Stimulated activated CD4-positive, alpha-beta T cell treated with anti-CD3 and anti-CD28 coated beads, TNF-alpha, amount 100 ng/mL, for 4 hours (primary cell): ENCODE data around the gene PRR27.

Experiments used
- DNase-seq, 3 experiments: peaks; one replicate each; pipeline ENCODE4 v3.0.0-alpha.2; 2020; ENCODE audit warnings: low read depth in 3 of 3

The PRR27 gene

GRCh38 chr4:70153937-70154336, at the start of gene PRR27:
Gene PRR27 (plus strand): TSS chr4:70154237. CDS start chr4:70154376, 139 bp downstream.
- no peak for DNase-seq

DNA sequence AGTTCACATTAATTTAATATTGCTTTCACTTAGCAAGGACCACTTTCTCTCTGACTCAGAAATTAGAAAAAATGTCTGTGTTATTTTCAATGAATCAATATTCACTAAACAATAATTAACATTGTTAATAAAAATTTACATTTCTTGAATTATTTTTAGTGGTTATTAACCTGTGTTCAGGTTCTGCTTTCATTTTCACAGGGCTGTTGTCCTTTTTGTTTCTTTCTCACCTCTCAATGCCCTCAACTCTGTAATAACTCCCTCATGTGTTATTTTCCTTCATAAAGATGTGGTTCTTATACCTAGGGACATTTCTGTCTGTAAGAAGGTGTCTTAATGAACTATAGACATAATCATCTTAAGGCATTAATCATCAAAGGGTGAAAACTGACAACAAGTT, 43.1 kb upstream of the PRR27 start:
- DNase-seq: no peak

- no peak for DNase-seq
These were observed 40.4 kb upstream of the PRR27 start for GRCh38 chr4:70113656-70114055.

DNA sequence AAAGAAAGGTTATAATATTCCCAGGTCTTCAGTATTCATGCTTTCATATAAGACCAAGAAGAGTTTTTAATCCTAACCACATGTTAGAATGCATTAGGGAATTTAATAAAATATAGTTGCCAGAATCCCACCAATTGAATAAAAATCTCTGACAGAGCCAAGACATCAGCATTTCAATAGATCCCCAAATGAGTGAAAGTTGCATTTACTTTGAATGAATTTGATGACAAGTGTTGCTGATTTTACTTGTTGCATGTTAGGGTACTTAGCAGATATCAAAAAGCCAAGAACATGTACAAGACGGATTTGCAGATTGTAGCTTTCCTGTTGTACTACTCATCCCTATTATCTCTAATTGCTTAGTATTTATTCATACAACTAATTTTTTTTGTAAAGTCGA, 39.9 kb upstream of the PRR27 start:
- DNase-seq: no peak

DNA sequence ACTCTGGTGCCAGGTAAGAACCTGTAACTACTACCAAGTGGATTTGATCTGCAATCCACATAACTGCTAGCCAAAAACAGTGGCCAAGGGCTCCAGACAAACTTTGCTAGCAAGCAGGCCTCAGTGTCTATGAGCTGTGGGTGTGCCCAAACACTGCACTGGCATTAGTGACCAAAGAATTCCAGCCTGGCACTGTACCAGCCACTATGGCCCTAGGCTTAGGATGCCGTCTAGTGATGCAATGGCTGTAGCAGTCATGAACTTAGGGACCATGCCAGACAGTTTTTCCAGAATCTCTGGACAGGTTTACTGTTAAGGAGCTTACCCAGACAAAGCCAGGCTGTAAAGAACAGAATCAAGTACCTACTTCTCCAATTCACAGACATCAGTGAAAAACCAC, 33.7 kb upstream of the PRR27 start:
- DNase-seq: no peak

GRCh38 chr4:70133473-70133872, 20.6 kb upstream of the PRR27 start:
- no peak for DNase-seq

GRCh38 chr4:70138751-70139150, 15.3 kb upstream of the PRR27 start:
- DNase-seq: no peak

DNA sequence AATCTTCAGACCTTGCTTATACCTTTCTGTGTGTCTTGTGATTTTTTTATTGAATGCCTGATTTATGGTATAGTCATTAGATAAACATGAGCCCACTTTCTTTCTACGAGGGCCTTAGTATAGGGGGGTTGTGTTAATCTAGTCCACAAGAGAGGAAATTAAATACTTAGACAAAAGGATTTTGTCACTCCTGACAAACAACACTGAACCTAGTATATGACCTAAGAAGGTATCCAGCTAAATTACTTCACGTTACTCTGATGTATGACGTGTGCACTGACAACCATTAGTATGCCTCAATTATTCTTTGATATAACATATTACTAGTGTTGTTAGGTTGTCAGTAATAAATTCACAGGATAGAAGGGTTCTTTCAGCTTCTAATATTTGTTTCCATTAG, 2.8 kb upstream of the PRR27 start:
- no peak for DNase-seq

- no peak for DNase-seq
These were observed 1.9 kb upstream of the PRR27 start for GRCh38 chr4:70152088-70152487.

GRCh38 chr4:70158576-70158975, 4.5 kb downstream of the PRR27 start:
- DNase-seq: no peak

- no peak for DNase-seq
These were observed 23.1 kb downstream of the PRR27 start for GRCh38 chr4:70177090-70177489.

DNA sequence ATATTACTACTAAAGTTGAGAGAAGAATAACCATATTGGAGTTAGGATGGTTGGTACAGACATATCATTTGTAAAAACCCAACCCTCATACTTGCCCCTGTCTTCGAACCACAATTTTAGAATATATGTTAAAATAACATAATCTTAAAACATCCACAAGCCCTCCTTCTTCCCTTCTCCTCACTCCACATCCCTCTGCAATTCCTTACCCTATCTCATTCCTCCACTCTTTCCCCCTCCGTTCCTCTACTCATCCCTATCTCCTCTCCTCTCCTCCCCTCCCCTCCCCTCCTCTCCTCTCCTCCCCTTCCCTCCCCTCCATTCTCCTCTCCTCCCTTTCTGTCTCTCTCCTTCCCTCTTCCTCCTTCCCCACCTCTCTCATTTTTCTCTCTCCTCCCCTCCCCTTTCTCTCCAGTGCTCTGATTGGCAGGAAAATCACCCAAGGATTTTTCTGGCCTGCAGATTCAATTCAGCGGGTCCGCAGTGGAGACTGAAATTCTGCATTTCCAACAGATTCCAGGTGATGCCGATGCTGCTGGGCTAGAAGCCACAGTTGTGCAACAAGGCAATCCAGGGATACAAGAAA, 24.1 kb downstream of the PRR27 start:
- DNase-seq: no peak

DNA sequence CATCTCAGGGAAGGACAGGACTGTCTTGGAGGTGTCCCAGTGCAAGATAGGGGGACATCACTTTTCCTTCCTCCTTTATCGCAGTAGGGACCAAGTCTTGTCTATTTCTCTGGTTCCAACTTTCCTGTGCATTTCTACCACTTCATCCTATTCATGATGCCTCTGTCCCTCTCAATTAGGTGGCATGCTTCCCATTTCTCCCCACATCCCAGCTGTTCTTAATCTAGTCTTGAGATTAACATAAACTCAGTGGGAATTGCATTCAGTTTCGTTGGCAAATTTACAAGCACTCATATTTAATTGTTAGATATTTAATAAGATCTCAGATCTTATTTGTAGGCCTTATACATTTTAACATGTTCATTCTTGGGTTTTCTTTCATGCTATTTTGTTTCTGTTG, 25.8 kb downstream of the PRR27 start:
- DNase-seq: no peak

DNA sequence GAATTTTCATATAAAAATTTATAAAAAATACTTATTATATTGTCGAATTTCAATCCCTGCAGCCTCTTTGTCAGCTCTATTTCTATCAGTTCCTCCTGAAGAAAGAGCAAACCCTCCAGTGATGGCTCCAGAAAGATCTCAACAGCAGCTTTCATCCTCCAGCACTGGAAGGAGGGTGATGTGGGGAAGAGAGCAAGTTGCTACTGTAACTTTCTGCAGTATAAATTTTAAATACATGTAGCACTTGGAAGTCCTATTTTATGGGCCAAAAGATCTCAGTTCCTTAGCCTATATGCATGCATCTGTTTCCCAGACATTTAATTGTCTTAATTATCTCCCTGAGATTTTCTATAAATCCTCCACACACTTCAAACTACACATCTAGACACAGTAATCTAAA, 27.8 kb downstream of the PRR27 start:
- DNase-seq: no peak

- no peak for DNase-seq
These were observed 28.6 kb downstream of the PRR27 start for GRCh38 chr4:70182517-70183167.

DNA sequence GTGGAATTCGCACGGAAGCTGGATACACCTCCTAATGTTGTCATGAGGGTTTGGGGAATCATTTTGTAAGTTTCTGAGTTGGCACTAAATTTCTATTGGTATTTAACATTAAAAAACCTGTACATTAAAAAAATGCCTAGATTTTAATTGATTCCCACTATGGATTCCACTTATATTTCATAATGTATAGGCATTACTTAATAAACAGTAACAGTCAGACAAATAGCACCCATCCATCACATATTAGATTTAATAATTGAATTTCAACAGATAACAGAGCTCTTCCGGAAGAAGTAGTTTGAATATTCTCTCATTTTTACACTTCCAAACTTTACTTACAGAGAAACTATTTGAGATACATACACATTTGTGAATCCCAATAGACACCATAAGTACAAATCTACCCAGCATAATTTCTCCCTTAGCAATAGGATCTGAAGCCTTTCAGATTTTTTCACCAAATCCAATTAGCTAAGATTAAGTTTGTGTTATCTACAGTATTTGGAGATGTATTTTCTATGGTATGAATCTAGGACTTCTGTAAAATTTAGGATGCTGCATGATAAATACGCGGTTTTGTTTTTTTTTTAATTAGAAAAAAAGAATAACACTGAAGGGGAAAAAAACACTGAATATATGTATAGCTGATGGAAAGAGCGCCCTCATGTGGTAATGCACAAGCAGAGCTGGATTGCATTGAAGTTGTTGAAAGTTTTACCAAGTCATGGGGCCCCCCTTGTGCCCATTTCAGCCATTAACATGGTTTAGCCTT, 29.3 kb downstream of the PRR27 start:
- no peak for DNase-seq

DNA sequence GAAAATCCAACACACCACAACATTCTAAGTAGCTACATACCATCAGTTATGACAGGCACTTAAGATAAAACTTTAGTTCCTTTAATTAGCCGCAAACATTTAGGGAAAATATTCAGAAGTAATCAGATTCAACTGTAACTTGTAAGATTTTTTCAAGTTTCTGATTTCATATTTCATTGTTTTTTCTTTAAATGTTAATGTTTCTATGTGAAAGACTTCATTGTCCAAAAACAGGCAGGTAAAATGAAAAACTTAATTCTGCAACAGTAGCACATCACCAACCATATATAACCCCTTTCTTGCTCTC, 29.9 kb downstream of the PRR27 start:
- DNase-seq: no peak

GRCh38 chr4:70187216-70187615, 33.2 kb downstream of the PRR27 start:
- no peak for DNase-seq

- no peak for DNase-seq
These were observed 36.5 kb downstream of the PRR27 start for GRCh38 chr4:70190579-70190978.

GRCh38 chr4:70191647-70192046, 37.6 kb downstream of the PRR27 start:
- no peak for DNase-seq

- DNase-seq: no peak
These were observed 38.9 kb downstream of the PRR27 start for GRCh38 chr4:70192895-70193294.

DNA sequence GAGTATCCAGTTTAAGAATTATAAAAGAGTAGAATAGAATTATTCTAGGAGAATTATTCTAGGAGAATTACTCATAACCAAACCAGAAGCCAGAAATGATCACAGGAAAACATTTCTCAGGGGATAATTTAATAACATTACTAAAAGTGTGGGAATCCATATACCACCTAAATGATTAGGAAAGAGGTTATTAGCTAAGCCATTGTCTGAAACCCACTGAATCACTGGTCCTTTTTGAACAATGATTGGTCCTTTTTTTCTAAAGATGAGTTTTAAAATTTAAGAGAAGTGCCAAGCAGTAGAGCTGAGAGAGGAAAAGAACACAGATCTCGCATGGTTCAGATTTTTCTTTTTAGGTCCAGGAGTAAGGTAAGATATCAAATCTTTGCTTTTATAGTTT, 41.4 kb downstream of the PRR27 start, which contains the start of gene ODAM:
ODAM (plus strand) TSS at position 301 of the 400 bp plus-strand sequence. CDS start 819 bp downstream, outside the sequence.
- no peak for DNase-seq

DNA sequence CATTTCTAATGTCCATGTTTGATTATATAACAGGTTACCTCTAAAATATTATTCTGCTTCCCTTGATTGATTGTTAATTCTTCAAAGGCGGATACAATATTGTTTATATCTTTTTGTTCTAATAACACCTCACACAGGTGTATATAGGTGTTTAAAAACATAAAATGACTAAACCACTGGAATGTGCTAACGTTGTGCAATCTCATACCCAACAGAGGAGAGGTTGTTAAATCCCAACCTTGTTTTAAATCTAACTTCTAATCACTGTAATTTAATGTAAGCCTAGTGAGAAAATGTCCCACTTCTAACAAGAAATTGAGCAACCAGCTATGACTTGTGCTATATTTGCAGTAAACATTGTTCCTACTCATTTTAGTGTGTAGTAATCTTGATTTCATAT, 42.8 kb downstream of the PRR27 start:
- DNase-seq: no peak
